ENCODE results near the gene SELENOW. TPM values are rescaled to one million over a fixed set of nuclear protein-coding genes. Genes with fewer than 3 reads are reported as not detected.

SELENOW gene
- total RNA-seq, 1 experiment from 2014 or later = 466 TPM

DNA sequence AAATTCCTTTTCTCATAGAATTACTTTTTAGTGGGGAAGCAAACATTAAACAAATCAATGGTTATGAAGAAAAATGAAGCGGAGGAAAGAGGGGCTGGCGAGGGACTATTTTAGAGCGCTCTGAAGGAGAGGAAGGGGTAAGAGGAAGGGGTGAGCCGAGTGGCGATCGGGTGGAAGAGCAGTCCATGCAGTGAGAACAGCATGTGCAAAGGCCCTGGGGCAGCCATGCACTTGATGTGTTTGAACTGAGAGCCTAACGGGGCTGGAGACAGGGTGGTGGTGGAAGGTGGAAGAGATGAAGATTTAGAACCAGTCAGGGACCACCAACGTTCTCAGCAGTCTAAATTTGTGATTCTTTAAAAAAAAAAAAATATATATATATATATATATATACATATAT, 47.6 kb upstream of the SELENOW start:
- H3K4me1 Mint-ChIP-seq (ENCODE audit: low read depth, unreplicated experiment) = peaks cover 45% of the 10 kb centered on the region

DNA sequence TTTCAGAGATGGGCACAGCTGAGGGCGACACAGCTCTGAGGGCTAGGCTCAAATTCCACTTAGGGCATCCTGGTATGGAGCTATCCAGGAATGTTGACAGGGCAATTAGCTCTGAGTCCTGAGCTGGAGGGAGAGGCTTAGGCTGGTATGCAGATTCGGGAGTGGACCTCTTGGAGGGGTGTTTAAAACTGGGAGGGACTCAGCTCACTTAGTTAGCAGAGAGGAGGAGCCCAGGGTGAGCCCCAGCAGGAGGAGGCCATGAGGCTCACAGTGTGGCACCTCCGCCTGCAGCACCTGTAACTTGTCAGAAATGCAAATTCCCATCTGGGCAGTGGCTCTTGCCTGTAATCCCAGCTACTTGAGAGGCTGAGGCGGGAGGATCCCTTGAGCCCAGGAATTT, 43.4 kb upstream of the SELENOW start:
- no peaks in the 10 kb centered on the region for H3K27me3 Mint-ChIP-seq (ENCODE audit: unreplicated experiment)
- H3K36me3 Mint-ChIP-seq (ENCODE audit: insufficient read depth, unreplicated experiment) = peaks cover 28% of the 10 kb centered on the region
- no peak overlapping the region for H3K4me3 Mint-ChIP-seq (ENCODE audit: low read depth, unreplicated experiment)
- no peak overlapping the region for H3K27ac Mint-ChIP-seq (ENCODE audit: unreplicated experiment)
- intact Hi-C loops (cut with micrococcal nuclease; ENCODE audit: unreplicated experiment) = no loop called here
- CTCF ChIA-PET = interaction anchor here (0.6 kb wide), 1 partner anchor 135 kb away, joined by 3 read pairs; no protein-coding TSS in a partner anchor
- H3K9me3 Mint-ChIP-seq (ENCODE audit: low read depth, unreplicated experiment) = no peaks in the 10 kb centered on the region
- H3K4me1 Mint-ChIP-seq (ENCODE audit: low read depth, unreplicated experiment) = peaks cover 7% of the 10 kb centered on the region
- no peak for DNase-seq
- BruUV-seq (replicated peaks) = no TSS peak
- TF ChIP-seq, protein P1, sequence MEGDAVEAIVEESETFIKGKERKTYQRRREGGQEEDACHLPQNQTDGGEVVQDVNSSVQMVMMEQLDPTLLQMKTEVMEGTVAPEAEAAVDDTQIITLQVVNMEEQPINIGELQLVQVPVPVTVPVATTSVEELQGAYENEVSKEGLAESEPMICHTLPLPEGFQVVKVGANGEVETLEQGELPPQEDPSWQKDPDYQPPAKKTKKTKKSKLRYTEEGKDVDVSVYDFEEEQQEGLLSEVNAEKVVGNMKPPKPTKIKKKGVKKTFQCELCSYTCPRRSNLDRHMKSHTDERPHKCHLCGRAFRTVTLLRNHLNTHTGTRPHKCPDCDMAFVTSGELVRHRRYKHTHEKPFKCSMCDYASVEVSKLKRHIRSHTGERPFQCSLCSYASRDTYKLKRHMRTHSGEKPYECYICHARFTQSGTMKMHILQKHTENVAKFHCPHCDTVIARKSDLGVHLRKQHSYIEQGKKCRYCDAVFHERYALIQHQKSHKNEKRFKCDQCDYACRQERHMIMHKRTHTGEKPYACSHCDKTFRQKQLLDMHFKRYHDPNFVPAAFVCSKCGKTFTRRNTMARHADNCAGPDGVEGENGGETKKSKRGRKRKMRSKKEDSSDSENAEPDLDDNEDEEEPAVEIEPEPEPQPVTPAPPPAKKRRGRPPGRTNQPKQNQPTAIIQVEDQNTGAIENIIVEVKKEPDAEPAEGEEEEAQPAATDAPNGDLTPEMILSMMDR (IDR thresholded peaks at IDR 0.05; ENCODE audit: unreplicated experiment) = no peak

More for the DNA sequence above, 47.6 kb upstream of the SELENOW start:
- no peaks in the 10 kb centered on the region for H3K9me3 Mint-ChIP-seq (ENCODE audit: low read depth, unreplicated experiment)
- no peaks in the 10 kb centered on the region for H3K27me3 Mint-ChIP-seq (ENCODE audit: unreplicated experiment)
- TF ChIP-seq, protein P1 (IDR thresholded peaks at IDR 0.05; ENCODE audit: unreplicated experiment) = no peak
- peak overlapping the region; percentile 96 for H3K27ac Mint-ChIP-seq (ENCODE audit: unreplicated experiment)
- no TSS peak for BruUV-seq (replicated peaks)
- peaks cover 55% of the 10 kb centered on the region for H3K36me3 Mint-ChIP-seq (ENCODE audit: insufficient read depth, unreplicated experiment)
- intact Hi-C loops (cut with micrococcal nuclease; ENCODE audit: unreplicated experiment) = no loop called here
- no peak for DNase-seq
- peak overlapping the region; percentile 85 for H3K4me3 Mint-ChIP-seq (ENCODE audit: low read depth, unreplicated experiment)
- CTCF ChIA-PET = no interaction called here

GRCh38 chr19:47740866-47741519, 37.5 kb upstream of the SELENOW start:
- no peaks in the 10 kb centered on the region for H3K27me3 Mint-ChIP-seq (ENCODE audit: unreplicated experiment)
- peak overlapping the region; percentile 63 for H3K27ac Mint-ChIP-seq (ENCODE audit: unreplicated experiment)
- DNase-seq = no peak
- CTCF ChIA-PET = interaction anchor here (1.3 to 1.5 kb wide), 2 partner anchors 28 to 34 kb away, joined by 3 to 4 read pairs; no protein-coding TSS in a partner anchor
- H3K9me3 Mint-ChIP-seq (ENCODE audit: low read depth, unreplicated experiment) = peaks cover 2% of the 10 kb centered on the region
- H3K4me1 Mint-ChIP-seq (ENCODE audit: low read depth, unreplicated experiment) = peaks cover 24% of the 10 kb centered on the region
- no peak overlapping the region for H3K4me3 Mint-ChIP-seq (ENCODE audit: low read depth, unreplicated experiment)
- no TSS peak for BruUV-seq (replicated peaks)
- peaks cover 72% of the 10 kb centered on the region for H3K36me3 Mint-ChIP-seq (ENCODE audit: insufficient read depth, unreplicated experiment)
- TF ChIP-seq, protein P1 (IDR thresholded peaks at IDR 0.05; ENCODE audit: unreplicated experiment) = no peak
- intact Hi-C loops (cut with micrococcal nuclease; ENCODE audit: unreplicated experiment) = no loop called here

DNA sequence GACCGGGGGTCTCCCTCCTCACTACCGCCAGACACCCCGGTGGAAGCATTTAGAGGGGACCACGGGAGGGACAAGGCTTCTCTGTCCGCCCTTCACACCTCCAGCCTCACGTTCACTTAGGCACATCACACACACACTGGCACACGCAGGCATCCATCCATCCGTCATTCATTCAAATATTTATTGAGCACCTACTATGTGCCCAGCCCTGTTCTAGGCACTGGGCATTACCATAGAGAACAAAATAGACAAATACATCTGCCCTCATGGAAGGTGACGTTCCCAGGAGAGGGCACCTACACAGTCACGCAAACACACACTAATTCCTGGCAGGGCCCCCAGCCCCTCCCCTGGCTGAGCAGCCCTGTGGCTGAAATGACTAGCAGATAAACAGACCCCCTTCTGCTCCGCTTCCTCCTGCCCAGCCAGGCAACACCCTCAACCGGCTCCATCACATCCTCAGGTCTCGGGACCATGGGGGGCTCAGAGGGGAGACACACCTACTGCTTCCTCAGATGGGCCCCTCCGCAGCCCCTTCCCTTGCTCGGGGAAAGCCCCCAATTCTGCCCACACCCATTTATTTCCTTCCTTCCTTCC, 36.9 kb upstream of the SELENOW start:
- CTCF ChIA-PET = interaction anchor here (0.9 to 1.5 kb wide), 2 partner anchors 28 to 29 kb away, joined by 4 read pairs; no protein-coding TSS in a partner anchor
- Mint-ChIP-seq H3K36me3 (ENCODE audit: insufficient read depth, unreplicated experiment) (peaks cover 72% of the 10 kb centered on the region), H3K4me1 (ENCODE audit: low read depth, unreplicated experiment) (peaks cover 24% of the 10 kb centered on the region), H3K9me3 (ENCODE audit: low read depth, unreplicated experiment) (peaks cover 2% of the 10 kb centered on the region), H3K27ac (ENCODE audit: unreplicated experiment) (peak overlapping the region; percentile 63), H3K4me3 (ENCODE audit: low read depth, unreplicated experiment) (no peak overlapping the region), H3K27me3 (ENCODE audit: unreplicated experiment) (no peaks in the 10 kb centered on the region)
- intact Hi-C loops (cut with micrococcal nuclease; ENCODE audit: unreplicated experiment) = no loop called here
- BruUV-seq (replicated peaks) = no TSS peak
- TF ChIP-seq, protein P1 (IDR thresholded peaks at IDR 0.05; ENCODE audit: unreplicated experiment) = no peak
- DNase-seq = no peak

Data from Calu3 (cell line).